Measurements from ENCODE around the gene ZNF526.
"Not testable (repeated sequence)": the region's sequence is repeated elsewhere in the genome, so short reads cannot be mapped to it uniquely, and the experiment has no call there.

DNA sequence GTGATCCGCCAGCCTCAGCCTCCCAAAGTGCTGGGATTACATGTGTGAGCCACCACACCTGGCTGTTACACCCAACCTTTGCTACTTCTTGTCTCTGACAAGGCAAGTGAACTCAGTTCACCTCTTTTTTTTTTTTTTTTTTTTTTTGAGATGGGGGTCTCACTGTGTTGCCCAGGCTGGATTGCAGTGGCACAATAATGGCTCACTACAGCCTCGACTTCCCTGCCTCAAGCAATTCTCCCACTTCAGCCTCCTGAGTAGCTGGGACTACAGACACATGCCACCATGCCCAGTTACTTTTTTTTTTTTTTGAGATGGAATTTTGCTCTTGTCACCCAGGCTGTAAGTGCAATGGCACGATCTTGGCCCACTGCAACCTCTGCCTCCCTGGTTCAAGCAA is 37.7 kb downstream of the ZNF526 start:
- not testable (repeated sequence) for TF ChIP-seq POLR2A, POLR2AphosphoS5, TAF1, SPI1 (IDR thresholded peaks at IDR 0.05; ENCODE audit: low read depth, low read length)
